Retinal pigment epithelial cell (primary cell): ENCODE data around the gene TENM4.
"Not testable (repeated sequence)": the region's sequence is repeated elsewhere in the genome, so short reads cannot be mapped to it uniquely, and the experiment has no call there.

ENCODE experiments used
- DNase-seq: peaks from one replicate; pipeline ENCODE4 v3.0.0-alpha.2; 2010; ENCODE audit warnings: low read depth
- H3K4me3 ChIP-seq: 2 replicates; pipeline ENCODE4 v1.5.1; 2011; ENCODE audit warnings: mild to moderate bottlenecking, low read length, control low read depth, moderate library complexity
- TF ChIP-seq, protein P1 (sequence below): conservative IDR thresholded peaks from 2 replicates; pipeline ENCODE4 v1.5.1; 2011; ENCODE audit warnings: low read depth, low read length, control low read depth, inconsistent platforms

TENM4 gene

DNA sequence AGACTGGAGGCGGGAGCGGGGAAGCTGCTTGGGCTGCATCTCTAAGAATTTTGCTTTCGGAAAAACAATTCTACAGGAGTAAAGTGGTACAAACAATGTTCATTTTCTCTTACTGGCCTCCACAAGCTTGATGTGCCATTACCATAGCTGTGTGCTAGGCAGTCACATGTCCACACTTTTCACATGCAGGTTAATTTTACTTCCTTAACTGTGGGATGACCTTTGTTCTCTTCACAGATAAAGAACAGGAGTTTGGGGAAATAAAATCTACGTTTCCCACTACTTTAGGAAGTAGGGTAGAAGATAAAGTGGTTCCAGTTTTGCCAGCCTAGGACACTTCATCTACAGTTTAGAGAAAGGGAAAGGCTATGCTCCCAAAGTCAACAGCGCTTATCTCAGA, 539.0 kb downstream of the TENM4 start:
- DNase-seq, result no peak
- TF ChIP-seq, protein P1, sequence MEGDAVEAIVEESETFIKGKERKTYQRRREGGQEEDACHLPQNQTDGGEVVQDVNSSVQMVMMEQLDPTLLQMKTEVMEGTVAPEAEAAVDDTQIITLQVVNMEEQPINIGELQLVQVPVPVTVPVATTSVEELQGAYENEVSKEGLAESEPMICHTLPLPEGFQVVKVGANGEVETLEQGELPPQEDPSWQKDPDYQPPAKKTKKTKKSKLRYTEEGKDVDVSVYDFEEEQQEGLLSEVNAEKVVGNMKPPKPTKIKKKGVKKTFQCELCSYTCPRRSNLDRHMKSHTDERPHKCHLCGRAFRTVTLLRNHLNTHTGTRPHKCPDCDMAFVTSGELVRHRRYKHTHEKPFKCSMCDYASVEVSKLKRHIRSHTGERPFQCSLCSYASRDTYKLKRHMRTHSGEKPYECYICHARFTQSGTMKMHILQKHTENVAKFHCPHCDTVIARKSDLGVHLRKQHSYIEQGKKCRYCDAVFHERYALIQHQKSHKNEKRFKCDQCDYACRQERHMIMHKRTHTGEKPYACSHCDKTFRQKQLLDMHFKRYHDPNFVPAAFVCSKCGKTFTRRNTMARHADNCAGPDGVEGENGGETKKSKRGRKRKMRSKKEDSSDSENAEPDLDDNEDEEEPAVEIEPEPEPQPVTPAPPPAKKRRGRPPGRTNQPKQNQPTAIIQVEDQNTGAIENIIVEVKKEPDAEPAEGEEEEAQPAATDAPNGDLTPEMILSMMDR, result no peak
- no peak overlapping the region for H3K4me3 ChIP-seq

- no peak overlapping the region for H3K4me3 ChIP-seq
- TF ChIP-seq, protein P1, result no peak
- no peak for DNase-seq
Measured at GRCh38 chr11:78898266-78898775, 542.5 kb downstream of the TENM4 start.

- no peak overlapping the region for H3K4me3 ChIP-seq
- no peak for DNase-seq
- TF ChIP-seq, protein P1, result no peak
Measured at GRCh38 chr11:78893996-78894395, 546.8 kb downstream of the TENM4 start.

- no peak for DNase-seq
- no peak overlapping the region for H3K4me3 ChIP-seq
- TF ChIP-seq, protein P1, result no peak
Measured at GRCh38 chr11:78889698-78890097, 551.1 kb downstream of the TENM4 start.

DNA sequence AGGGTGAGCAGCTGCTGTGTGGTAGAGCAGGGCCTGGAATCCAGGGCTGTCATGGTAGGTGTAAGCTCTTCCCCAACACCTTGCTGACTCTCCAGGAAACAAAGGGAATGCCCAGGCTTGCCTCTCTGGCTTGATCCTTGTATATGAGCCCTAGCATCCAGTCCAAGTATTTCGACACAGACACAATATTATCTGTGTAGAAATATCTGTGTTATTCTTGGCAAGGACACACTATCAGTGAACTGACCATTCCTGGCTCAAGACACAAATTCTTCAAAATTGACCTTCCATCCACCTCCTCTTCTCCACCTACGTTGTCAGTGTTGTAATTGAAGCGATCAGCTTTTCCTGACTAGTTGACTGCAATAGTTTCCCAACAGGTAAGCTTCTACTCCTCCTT, 554.2 kb downstream of the TENM4 start:
- TF ChIP-seq, protein P1, result no peak
- no peak overlapping the region for H3K4me3 ChIP-seq
- no peak for DNase-seq

GRCh38 chr11:78884761-78885160, 556.1 kb downstream of the TENM4 start:
- DNase-seq, result no peak
- TF ChIP-seq, protein P1, result no peak

GRCh38 chr11:78883506-78883905, 557.3 kb downstream of the TENM4 start:
- TF ChIP-seq, protein P1, result no peak
- H3K4me3 ChIP-seq, result no peak overlapping the region
- no peak for DNase-seq

More at GRCh38 chr11:78884761-78885160, 556.1 kb downstream of the TENM4 start:
- H3K4me3 ChIP-seq, result no peak overlapping the region

DNA sequence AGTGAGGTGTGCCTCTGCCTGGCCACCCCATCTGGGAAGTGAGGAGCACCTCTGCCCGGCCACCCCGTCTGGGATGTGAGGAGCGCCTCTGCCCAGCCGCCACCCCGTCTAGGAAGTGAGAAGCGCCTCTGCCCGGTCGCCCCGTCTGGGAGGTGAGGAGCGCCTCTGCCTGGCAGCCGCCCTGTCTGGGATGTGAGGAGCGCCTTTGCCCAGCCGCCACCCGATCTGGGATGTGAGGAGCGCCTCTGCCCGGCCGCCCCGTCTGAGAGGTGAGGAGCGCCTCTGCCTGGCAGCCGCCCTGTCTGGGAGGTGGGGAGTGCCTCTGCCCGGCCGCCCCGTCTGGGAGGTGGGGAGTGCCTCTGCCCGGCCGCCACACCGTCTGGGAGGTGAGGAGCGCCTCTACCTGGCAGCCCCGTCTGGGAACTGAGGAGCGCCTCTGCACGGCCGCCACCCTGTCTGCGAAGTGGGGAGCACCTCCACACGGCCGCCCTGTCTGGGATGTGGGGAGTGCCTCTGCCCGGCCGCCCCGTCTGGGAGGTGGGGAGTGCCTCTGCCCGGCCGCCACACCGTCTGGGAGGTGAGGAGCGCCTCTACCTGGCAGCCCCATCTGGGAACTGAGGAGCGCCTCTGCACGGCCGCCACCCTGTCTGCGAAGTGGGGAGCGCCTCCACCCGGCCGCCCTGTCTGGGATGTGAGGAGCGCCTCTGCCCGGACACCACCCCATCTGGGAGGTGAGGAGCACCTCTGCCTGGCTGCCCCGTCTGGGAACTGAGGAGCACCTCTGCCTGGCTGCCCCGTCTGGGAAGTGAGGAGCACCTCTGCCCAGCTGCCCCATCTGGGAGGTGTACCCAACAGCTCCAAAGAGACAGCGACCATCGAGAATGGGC, 561.5 kb downstream of the TENM4 start:
- not testable (repeated sequence) for DNase-seq, H3K4me3 ChIP-seq
